ENCODE measurements around the gene SMAP2.
A peak's percentile ranks its signal among the peaks of the same experiment; 100 is the strongest.

SMAP2 gene

DNA sequence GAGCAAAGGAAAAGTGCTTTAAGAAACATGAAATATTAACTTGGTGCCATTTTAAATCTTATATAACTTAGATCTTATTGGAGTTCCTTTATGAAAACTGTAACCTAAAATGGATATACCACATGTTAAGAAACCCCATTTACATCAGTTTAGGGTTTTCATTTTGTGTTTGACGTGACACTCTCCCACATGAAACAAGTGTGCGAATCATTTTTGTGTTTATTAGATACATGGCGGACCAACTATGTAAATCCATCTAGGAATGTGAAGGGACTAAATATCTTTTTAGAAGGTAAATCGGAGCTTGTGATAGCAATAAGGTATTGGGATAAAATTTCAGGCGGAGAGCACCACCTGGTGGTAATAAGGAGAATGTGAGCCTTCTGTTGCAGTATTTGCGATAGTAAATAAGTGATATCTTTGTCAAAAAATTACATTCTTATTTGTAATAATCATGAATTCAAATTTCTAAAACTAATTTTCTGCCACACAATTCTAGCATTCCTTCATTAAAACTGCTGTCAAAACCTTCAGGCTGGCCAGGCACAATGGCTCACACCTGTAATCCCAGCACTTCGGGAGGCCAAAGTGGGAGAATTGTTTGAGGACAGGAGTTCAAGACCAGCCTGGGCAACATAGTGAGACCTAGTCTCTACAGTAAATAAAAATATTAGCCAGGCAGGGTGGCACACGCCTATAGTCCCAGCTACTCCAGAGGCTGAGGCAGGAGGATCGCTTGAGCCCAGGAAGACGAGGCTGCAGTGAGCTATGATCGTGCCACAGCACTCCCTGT lies 31.3 kb downstream of the SMAP2 start:
- Histone ChIP-seq H3K4me3 (ENCODE audit: low read depth, low read length) (no peak overlapping the region), H3K27ac (no peak overlapping the region), H3K27me3 (ENCODE audit: insufficient read depth, low read depth, severe bottlenecking) (no peaks in the 10 kb centered on the region), H3K36me3 (no peaks in the 10 kb centered on the region; the same call in 1 of the 2 replicates), H3K9me3 (ENCODE audit: severe bottlenecking) (no peaks in the 10 kb centered on the region)
- TF ChIP-seq, protein P1, sequence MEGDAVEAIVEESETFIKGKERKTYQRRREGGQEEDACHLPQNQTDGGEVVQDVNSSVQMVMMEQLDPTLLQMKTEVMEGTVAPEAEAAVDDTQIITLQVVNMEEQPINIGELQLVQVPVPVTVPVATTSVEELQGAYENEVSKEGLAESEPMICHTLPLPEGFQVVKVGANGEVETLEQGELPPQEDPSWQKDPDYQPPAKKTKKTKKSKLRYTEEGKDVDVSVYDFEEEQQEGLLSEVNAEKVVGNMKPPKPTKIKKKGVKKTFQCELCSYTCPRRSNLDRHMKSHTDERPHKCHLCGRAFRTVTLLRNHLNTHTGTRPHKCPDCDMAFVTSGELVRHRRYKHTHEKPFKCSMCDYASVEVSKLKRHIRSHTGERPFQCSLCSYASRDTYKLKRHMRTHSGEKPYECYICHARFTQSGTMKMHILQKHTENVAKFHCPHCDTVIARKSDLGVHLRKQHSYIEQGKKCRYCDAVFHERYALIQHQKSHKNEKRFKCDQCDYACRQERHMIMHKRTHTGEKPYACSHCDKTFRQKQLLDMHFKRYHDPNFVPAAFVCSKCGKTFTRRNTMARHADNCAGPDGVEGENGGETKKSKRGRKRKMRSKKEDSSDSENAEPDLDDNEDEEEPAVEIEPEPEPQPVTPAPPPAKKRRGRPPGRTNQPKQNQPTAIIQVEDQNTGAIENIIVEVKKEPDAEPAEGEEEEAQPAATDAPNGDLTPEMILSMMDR (IDR thresholded peaks at IDR 0.05; ENCODE audit: low read depth, low read length) = peak; percentile 45
- DNase-seq = peak; percentile 18

DNA sequence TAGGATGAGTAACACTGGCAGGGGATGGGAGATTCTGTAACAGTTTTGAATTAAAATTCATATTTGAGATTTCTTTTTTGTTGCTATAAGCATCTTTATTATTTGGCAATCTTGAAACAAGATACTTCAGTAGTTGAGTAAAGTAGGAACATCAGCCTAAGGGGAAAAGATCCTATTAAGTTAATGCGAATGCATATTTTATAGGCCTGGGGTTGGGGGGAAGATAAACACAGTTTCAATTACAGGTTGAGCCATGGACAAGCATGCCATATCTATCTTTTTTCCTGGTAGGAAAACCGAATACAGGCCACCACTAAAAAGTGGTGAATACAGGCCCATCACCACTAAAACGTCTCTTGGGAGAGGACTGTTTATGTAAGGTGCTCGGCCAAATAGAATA lies 32.3 kb downstream of the SMAP2 start:
- H3K36me3 ChIP-seq = no peaks in the 10 kb centered on the region; the same call in 1 of the 2 replicates

DNA sequence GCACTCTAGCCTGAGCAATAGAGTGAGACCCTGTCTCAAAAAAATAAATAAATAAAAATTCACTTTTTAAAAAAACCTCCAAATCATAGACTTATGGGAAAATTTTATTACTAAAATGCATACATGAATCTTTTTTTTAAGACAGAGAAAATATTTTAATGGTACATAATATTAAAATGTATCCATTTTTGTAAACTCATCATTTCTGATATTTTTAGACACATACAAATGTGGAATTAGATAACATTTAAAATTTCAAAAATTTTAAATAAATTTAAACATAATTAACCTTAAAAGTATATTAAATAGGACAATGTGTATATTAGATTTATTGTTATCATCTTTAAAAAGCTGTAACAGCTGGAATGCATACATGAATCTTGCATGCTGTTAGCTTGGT lies 33.9 kb downstream of the SMAP2 start:
- DNase-seq = no peak
- no peak overlapping the region for H3K27ac ChIP-seq
- H3K27me3 ChIP-seq (ENCODE audit: insufficient read depth, low read depth, severe bottlenecking) = no peaks in the 10 kb centered on the region
- H3K36me3 ChIP-seq = no peaks in the 10 kb centered on the region; the same call in 1 of the 2 replicates
- H3K4me3 ChIP-seq (ENCODE audit: low read depth, low read length) = no peak overlapping the region
- H3K9me3 ChIP-seq (ENCODE audit: severe bottlenecking) = no peaks in the 10 kb centered on the region
- TF ChIP-seq, protein P1 (IDR thresholded peaks at IDR 0.05; ENCODE audit: low read depth, low read length) = no peak

More for the DNA sequence above, 32.3 kb downstream of the SMAP2 start:
- Histone ChIP-seq H3K27ac (no peak overlapping the region), H3K9me3 (ENCODE audit: severe bottlenecking) (no peaks in the 10 kb centered on the region), H3K27me3 (ENCODE audit: insufficient read depth, low read depth, severe bottlenecking) (no peaks in the 10 kb centered on the region), H3K4me3 (ENCODE audit: low read depth, low read length) (no peak overlapping the region)
- no peak for DNase-seq
- TF ChIP-seq, protein P1 (IDR thresholded peaks at IDR 0.05; ENCODE audit: low read depth, low read length) = no peak

DNA sequence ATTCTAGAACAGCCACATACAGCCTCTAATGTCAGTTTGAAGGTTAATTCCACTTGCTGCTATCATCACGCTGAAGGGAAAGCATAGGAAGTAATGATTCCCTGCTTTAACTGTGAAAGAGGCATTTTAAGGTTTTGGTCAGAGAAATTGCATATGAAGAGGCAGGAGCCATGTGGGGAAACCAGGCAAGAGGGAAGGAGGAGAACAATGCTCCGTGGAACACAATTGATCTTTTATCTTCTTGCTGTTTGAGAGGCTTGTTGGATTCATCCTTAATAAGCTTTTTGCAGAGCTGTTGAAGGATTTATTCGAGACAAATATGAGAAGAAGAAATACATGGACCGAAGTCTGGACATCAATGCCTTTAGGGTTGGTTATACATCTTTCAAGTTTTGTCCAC lies 35.9 kb downstream of the SMAP2 start:
- H3K9me3 ChIP-seq (ENCODE audit: severe bottlenecking) = no peaks in the 10 kb centered on the region
- no peak overlapping the region for H3K27ac ChIP-seq
- no peak for DNase-seq
- H3K4me3 ChIP-seq (ENCODE audit: low read depth, low read length) = no peak overlapping the region
- H3K27me3 ChIP-seq (ENCODE audit: insufficient read depth, low read depth, severe bottlenecking) = no peaks in the 10 kb centered on the region
- TF ChIP-seq, protein P1 (IDR thresholded peaks at IDR 0.05; ENCODE audit: low read depth, low read length) = no peak
- H3K36me3 ChIP-seq = no peaks in the 10 kb centered on the region; the same call in 1 of the 2 replicates

DNA sequence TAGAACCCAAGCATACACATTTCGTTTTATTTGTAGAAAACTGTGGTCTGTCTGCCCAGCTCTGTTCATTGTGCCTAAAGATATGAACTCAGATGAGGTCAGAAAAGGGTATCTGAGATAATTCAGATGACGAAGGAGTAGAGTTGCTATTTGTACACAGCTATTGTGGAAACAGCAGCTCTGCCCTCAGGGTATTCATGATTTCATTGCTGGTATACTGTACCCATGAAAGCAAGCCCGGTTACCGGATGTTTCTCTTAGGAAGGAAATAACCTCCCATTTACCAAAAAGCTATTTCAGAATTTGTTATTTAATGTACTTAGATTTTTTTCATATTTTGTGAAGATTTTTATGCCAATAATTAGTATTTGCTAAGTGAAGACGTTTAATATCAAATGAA lies 37.8 kb downstream of the SMAP2 start:
- TF ChIP-seq, protein P1 (IDR thresholded peaks at IDR 0.05; ENCODE audit: low read depth, low read length) = no peak
- Histone ChIP-seq H3K9me3 (ENCODE audit: severe bottlenecking) (no peaks in the 10 kb centered on the region), H3K27me3 (ENCODE audit: insufficient read depth, low read depth, severe bottlenecking) (no peaks in the 10 kb centered on the region), H3K4me3 (ENCODE audit: low read depth, low read length) (no peak overlapping the region), H3K27ac (no peak overlapping the region), H3K36me3 (peaks cover 10% of the 10 kb centered on the region)
- DNase-seq = no peak

Data from WERI-Rb-1 (cell line).